Measurements from ENCODE around the gene GRID2IP. TPM values are rescaled to one million over a fixed set of nuclear protein-coding genes. Genes with fewer than 3 reads are reported as not detected.

Gene GRID2IP
- total RNA-seq, 1 donor from 2014 or later, result 0.43 TPM

GRCh38 chr7:6516387-6516983, 34.8 kb downstream of the GRID2IP start:
- Mint-ChIP-seq H3K4me1 (ENCODE audit: unreplicated experiment) (peaks cover 4% of the 10 kb centered on the region), H3K27ac (no peak overlapping the region), H3K27me3 (peaks cover 6% of the 10 kb centered on the region), H3K4me3 (peak overlapping the region; percentile 7), H3K36me3 (no peaks in the 10 kb centered on the region), H3K9me3 (no peaks in the 10 kb centered on the region)
- DNase-seq (ENCODE audit: extremely low spot score, unreplicated experiment), result peak; percentile 84
- TF ChIP-seq CTCF (conservative IDR thresholded peaks at IDR 0.05), result peak; percentile 91

- H3K27me3 Mint-ChIP-seq, result no peaks in the 10 kb centered on the region
- peaks cover 4% of the 10 kb centered on the region for H3K4me1 Mint-ChIP-seq (ENCODE audit: unreplicated experiment)
- TF ChIP-seq CTCF (conservative IDR thresholded peaks at IDR 0.05), result no peak
- no peak overlapping the region for H3K27ac Mint-ChIP-seq
- no peak overlapping the region for H3K4me3 Mint-ChIP-seq
- no peaks in the 10 kb centered on the region for H3K9me3 Mint-ChIP-seq
- DNase-seq (ENCODE audit: extremely low spot score, unreplicated experiment), result no peak
- H3K36me3 Mint-ChIP-seq, result no peaks in the 10 kb centered on the region
Observed at GRCh38 chr7:6513541-6513940, 37.7 kb downstream of the GRID2IP start.

- Mint-ChIP-seq H3K4me3 (no peak overlapping the region), H3K4me1 (ENCODE audit: unreplicated experiment) (peaks cover 4% of the 10 kb centered on the region), H3K9me3 (no peaks in the 10 kb centered on the region), H3K27me3 (no peaks in the 10 kb centered on the region), H3K27ac (no peak overlapping the region), H3K36me3 (no peaks in the 10 kb centered on the region)
- DNase-seq (ENCODE audit: extremely low spot score, unreplicated experiment), result no peak
- TF ChIP-seq CTCF (conservative IDR thresholded peaks at IDR 0.05), result no peak
Observed at GRCh38 chr7:6512892-6513291, 38.4 kb downstream of the GRID2IP start.

- no peaks in the 10 kb centered on the region for H3K9me3 Mint-ChIP-seq
- peaks cover 10% of the 10 kb centered on the region for H3K27me3 Mint-ChIP-seq
- H3K4me3 Mint-ChIP-seq, result no peak overlapping the region
- no peaks in the 10 kb centered on the region for H3K4me1 Mint-ChIP-seq (ENCODE audit: unreplicated experiment)
- H3K27ac Mint-ChIP-seq, result no peak overlapping the region
- DNase-seq (ENCODE audit: extremely low spot score, unreplicated experiment), result no peak
- H3K36me3 Mint-ChIP-seq, result no peaks in the 10 kb centered on the region
- TF ChIP-seq CTCF (conservative IDR thresholded peaks at IDR 0.05), result no peak
Observed at GRCh38 chr7:6510476-6511133, 40.7 kb downstream of the GRID2IP start.

GRCh38 chr7:6508950-6509349, 42.3 kb downstream of the GRID2IP start:
- H3K4me1 Mint-ChIP-seq (ENCODE audit: unreplicated experiment), result no peaks in the 10 kb centered on the region
- no peaks in the 10 kb centered on the region for H3K36me3 Mint-ChIP-seq
- no peak for TF ChIP-seq CTCF (conservative IDR thresholded peaks at IDR 0.05)
- no peak overlapping the region for H3K27ac Mint-ChIP-seq
- no peaks in the 10 kb centered on the region for H3K9me3 Mint-ChIP-seq
- H3K27me3 Mint-ChIP-seq, result peaks cover 10% of the 10 kb centered on the region
- no peak overlapping the region for H3K4me3 Mint-ChIP-seq
- DNase-seq (ENCODE audit: extremely low spot score, unreplicated experiment), result no peak

All from type B pancreatic cell (in vitro differentiated cells).